Pancreas (tissue), 10 donors: ENCODE measurements around the gene GPR35. TPM values are rescaled to one million over a fixed set of nuclear protein-coding genes. Genes with fewer than 3 reads are reported as not detected.
A peak's percentile ranks its signal among the peaks of the same experiment; 100 is the strongest.

Experiments
- ATAC-seq, 4 donors: fragments of 200-7000 bp; cut with Tn5 transposase; one replicate each; pipeline versions ENCODE4 v1.8.0 to v1.9.1; 2020; ENCODE audit warnings: mild to moderate bottlenecking in 4 of 4, moderate library complexity in 4 of 4
- DNase-seq, 6 donors: peaks; one replicate each; pipeline ENCODE4 v3.0.0-alpha.2; 2020
- FAIRE-seq: peaks from 2 replicates; lab custom pipeline; 2012; peaks lifted over from hg19 to GRCh38; lab: Jason Lieb, UNC
- H3K27ac ChIP-seq, 4 donors: fragments of 200-600 bp; sonication (generic); 1 replicate in 3 of 4; 2 replicates in 1 of 4; pipeline versions ENCODE4 v1.5.0 to v1.8.0; 2020
- H3K27me3 ChIP-seq, 4 donors: fragments of 200-600 bp; one replicate each; pipeline ENCODE4 v1.8.0; 2021
- H3K36me3 ChIP-seq, 3 donors: fragments of 200-600 bp; sonication (generic) in 1 of 3; one replicate each; pipeline versions ENCODE4 v1.5.0 to v1.8.0; 2020 to 2021
- H3K4me1 ChIP-seq, 3 donors: fragments of 200-600 bp; one replicate each; pipeline ENCODE4 v1.8.0; 2021
- H3K4me3 ChIP-seq, 4 donors: fragments of 200-600 bp; sonication (generic) in 2 of 4; one replicate each; pipeline versions ENCODE4 v1.5.0 to v1.8.0; 2020 to 2021
- H3K9me3 ChIP-seq, 4 donors: fragments of 200-600 bp; one replicate each; pipeline ENCODE4 v1.8.0; 2021
- CTCF ChIP-seq, 4 donors: fragments of 200-600 bp; sonication (generic) in 3 of 4; IDR thresholded peaks; one replicate each; pipeline versions ENCODE4 v1.5.0 to v1.8.0; 2021; ENCODE audit warnings: antibody characterized with exemption in 4 of 4
- WGBS, 2 donors: extraction: QIAGEN DNeasy Blood & Tissue Kit; methylation state at CpG; one replicate each; pipeline ENCODE4 v1.1.7; 2013; 5-methylcytosine and 5-hydroxymethylcytosine counted together
- intact Hi-C, 3 donors: fragments of 100-400 bp; cut with DNase I; formaldehyde crosslinking; loops; one replicate each; pipeline versions ENCODE4 v1.11.1 to v1.14.2; 2022
- polyA plus RNA-seq, 2 donors: library from polyadenylated mRNA; stranded (reverse); fragments of 200-250 nt; gene quantifications; one replicate each; pipeline ENCODE4 v1.2.3, GENCODE V29; 2013
- total RNA-seq, 6 donors: library from RNA; stranded (reverse); fragmentation: NEBNext Ultra II Directional in 4 of 6; extraction: Animal tissue kit (Norgen Biotek cat#: 25700) in 4 of 6; gene quantifications; one replicate each; pipeline versions ENCODE4 v1.2.1 to v1.2.4, GENCODE V29; 2021 to 2023
- donor health status: healthy with polysubstance abuse.
- donor health status: DM: no; HTN: no; CAD: no; lungs with moderate emphysema.
- donor health status: DM: no; HTN: no; CAD: no.
- donor health status: control.
- donor health status: control.
- donor health status: Bipolar disorder and iron deficiency.
- donor health status: DM: yes; HTN: yes; CAD: no.
- donor health status: DM: no; HTN: no; CAD: no.
- donor health status: DM: no; HTN: no; CAD: no.
- donor health status: DM: yes; HTN: yes; CAD: no.

The GPR35 gene
- total and polyA plus RNA-seq, 8 donors = 0.35 to 4.6 (median 1.0) TPM

GRCh38 chr2:240578110-240578450 is 47.2 kb upstream of the GPR35 start:
- peak in 2 of 6 donors; percentile 36 to 70 for DNase-seq
- intact Hi-C loops = no loop called here
- H3K27ac ChIP-seq = no peak overlapping the region
- no peak for TF ChIP-seq CTCF (IDR thresholded peaks at IDR 0.05)
- 88 to 89% methylated on average over 9 of the region's 9 CpGs for WGBS, 2 donors
- H3K4me3 ChIP-seq = no peak overlapping the region
- H3K4me1 ChIP-seq = peaks cover 7 to 14% (median 8%) of the 10 kb centered on the region in 3 donors
- FAIRE-seq = no peak
- no peak for ATAC-seq
- no peaks in the 10 kb centered on the region for H3K27me3 ChIP-seq
- peaks cover 0 to 30% (median 16%) of the 10 kb centered on the region in 3 donors for H3K36me3 ChIP-seq
- no peaks in the 10 kb centered on the region for H3K9me3 ChIP-seq

DNA sequence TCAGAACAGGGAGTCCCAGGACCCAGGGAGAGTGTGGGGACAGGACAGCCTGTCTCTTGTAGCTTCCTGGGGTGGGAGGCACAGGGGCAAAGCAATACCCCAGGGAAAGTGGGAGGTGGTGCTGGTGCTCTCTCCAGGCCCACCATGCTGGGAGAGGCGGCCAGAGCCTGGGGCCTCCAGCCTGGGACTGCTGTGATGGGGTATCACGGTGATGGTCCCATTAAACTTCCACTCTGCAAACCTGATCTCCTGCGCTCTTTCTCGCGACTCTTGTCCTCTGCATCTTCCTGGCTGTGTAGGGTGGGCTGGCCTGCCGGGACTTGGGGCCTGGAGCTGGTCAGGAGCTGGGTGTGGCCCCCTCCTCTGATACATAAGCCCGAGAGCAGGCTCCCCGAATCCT is 46.8 kb upstream of the GPR35 start:
- Histone ChIP-seq H3K27me3 (no peaks in the 10 kb centered on the region), H3K9me3 (no peaks in the 10 kb centered on the region), H3K27ac (no peak overlapping the region), H3K4me1 (peaks cover 7 to 14% (median 8%) of the 10 kb centered on the region in 3 donors), H3K36me3 (peaks cover 0 to 30% (median 16%) of the 10 kb centered on the region in 3 donors), H3K4me3 (no peak overlapping the region)
- 90 to 92% methylated on average over 8 of the region's 8 CpGs for WGBS, 2 donors
- ATAC-seq (no peak), FAIRE-seq (no peak), DNase-seq (peak in 2 of 6 donors; percentile 36 to 58)
- no peak for TF ChIP-seq CTCF (IDR thresholded peaks at IDR 0.05)
- intact Hi-C loops = no loop called here

DNA sequence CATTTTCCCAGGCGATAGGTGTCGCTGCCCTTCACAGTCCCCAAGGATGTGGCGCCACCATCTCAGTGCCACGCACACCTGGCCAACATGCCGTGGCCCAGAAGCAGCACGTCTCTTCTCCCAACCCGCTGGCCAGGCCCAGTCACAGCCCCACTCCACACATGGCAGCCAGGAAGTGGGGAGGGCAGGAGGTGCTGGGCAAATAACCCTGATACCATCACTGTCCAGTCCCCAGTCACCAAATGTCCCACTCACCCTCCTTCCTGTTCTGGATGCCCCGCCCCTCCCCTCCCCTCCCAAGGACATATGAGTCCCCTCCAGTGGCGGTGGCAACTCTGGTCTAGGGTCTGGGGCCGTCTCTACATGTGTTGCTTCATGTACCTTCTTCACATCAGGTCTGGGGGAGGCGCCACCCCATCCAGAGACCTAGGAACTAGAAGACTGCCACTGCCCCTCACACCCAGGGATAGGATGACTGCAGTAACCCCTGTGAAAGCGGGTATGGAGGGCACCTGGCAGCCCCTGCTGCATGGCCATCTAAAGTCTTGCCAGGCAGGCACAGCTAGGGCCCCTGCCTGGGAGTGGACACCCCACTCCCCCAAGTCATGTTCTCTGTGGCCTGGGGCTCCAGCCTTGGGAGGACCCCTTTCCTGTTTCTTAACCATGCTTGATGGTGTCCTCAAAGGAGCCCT is 46.1 kb upstream of the GPR35 start:
- no peaks in the 10 kb centered on the region for H3K9me3 ChIP-seq
- DNase-seq (peak in 2 of 6 donors; percentile 44 to 63), FAIRE-seq (no peak), ATAC-seq (peak in 2 of 4 donors; percentile 1 to 3)
- H3K4me3 ChIP-seq = no peak overlapping the region
- peaks cover 0 to 30% (median 16%) of the 10 kb centered on the region in 3 donors for H3K36me3 ChIP-seq
- TF ChIP-seq CTCF (IDR thresholded peaks at IDR 0.05) = no peak
- H3K27me3 ChIP-seq = no peaks in the 10 kb centered on the region
- peaks cover 7 to 14% (median 8%) of the 10 kb centered on the region in 3 donors for H3K4me1 ChIP-seq
- intact Hi-C loops = no loop called here
- H3K27ac ChIP-seq = peak overlapping the region; percentile 57 to 60 (median 59)
- WGBS, 2 donors = 92% methylated on average over 12 of the region's 12 CpGs

DNA sequence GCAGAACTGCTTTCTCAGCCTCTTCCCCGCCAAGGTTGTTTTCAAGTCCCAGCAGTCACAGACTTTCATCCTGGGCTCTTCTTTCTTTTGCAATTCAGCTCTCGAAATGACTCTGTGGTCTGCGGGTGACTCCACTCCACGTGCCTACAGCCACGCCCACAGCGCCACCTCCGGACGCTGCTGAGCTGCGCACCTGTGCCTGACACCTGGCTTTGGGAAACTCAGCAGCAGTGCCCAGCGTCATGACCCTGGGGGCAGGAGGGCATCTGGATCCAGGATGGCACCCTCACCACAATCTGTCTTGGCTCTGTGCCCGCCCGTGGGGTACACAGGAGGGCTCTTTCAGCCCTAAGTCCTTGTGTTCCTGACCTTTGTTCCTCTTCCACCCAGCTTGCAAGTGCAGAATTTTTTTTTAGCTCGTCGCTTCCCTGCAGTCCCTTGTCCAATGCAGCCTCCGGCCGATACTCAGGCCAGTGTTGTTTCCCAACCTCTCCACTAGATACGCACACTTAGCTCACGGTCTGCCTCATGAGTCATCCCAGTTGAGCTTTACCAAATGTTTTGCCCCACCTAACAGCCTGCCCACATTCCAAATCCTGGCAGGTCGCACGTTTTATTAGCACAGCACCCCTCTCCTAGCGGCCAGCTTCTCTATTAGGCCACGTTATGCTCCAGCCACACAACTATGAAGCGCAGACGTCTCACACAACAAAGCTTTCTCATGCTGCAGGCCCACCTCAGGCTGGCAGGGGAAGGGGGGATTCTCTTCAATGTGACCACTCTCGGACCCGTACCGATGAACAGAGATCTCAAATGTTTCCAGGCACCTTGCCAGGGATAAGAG is 45.3 kb upstream of the GPR35 start:
- intact Hi-C loops = no loop called here
- no peak overlapping the region for H3K4me3 ChIP-seq
- WGBS, 2 donors = 38 to 46% methylated on average over 27 of the region's 27 CpGs
- no peaks in the 10 kb centered on the region for H3K9me3 ChIP-seq
- no peaks in the 10 kb centered on the region for H3K27me3 ChIP-seq
- peak overlapping the region; percentile 57 to 60 (median 59) for H3K27ac ChIP-seq
- FAIRE-seq = no peak
- DNase-seq = peak; percentile 65 to 92 (median 86)
- peaks cover 0 to 23% (median 11%) of the 10 kb centered on the region in 3 donors for H3K36me3 ChIP-seq
- ATAC-seq = peak; percentile 80 to 89 (median 84)
- peaks cover 8 to 20% (median 14%) of the 10 kb centered on the region in 3 donors for H3K4me1 ChIP-seq
- TF ChIP-seq CTCF (IDR thresholded peaks at IDR 0.05) = peak; percentile 21 to 39 (median 31)
